Measurements from ENCODE around the gene RAPH1. TPM values are rescaled to one million over a fixed set of nuclear protein-coding genes. Genes with fewer than 3 reads are reported as not detected.

RAPH1 gene
- total RNA-seq, 1 experiment from 2014 or later, result 16.5 TPM

- H3K4me3 ChIP-seq, result no peak overlapping the region
- H3K4me2 ChIP-seq, result no peak overlapping the region
- no peaks in the 10 kb centered on the region for H3K36me3 ChIP-seq (ENCODE audit: low read depth)
- ChIA-PET POLR2A (ENCODE audit: unreplicated experiment) (no interaction called here), CTCF (no interaction called here)
- no peak for DNase-seq
- H3K9me2 ChIP-seq (ENCODE audit: insufficient read depth), result no peaks in the 10 kb centered on the region
- TF ChIP-seq CTCF (conservative IDR thresholded peaks at IDR 0.05) (no peak), EZH2 (IDR thresholded peaks at IDR 0.05; ENCODE audit: low read depth) (no peak)
- no peaks in the 10 kb centered on the region for H3K27me3 ChIP-seq (ENCODE audit: insufficient read depth, low read depth)
- no peaks in the 10 kb centered on the region for H3K79me2 ChIP-seq (ENCODE audit: low read depth)
- no peaks in the 10 kb centered on the region for H3K4me1 ChIP-seq (replicated peaks; ENCODE audit: insufficient read depth)
- H3K27ac ChIP-seq, result no peak overlapping the region
- H3K9me3 ChIP-seq (ENCODE audit: insufficient read depth, low read depth), result no peaks in the 10 kb centered on the region
- no peak overlapping the region for H2AFZ ChIP-seq
- no TSS peak for BruUV-seq (replicated peaks)
- no peaks in the 10 kb centered on the region; the same call in none of the 2 replicates for H4K20me1 ChIP-seq (ENCODE audit: insufficient read depth)
- intact Hi-C loops (cut with micrococcal nuclease; ENCODE audit: unreplicated experiment), result no loop called here
- no peaks in the 10 kb centered on the region for H3F3A ChIP-seq (ENCODE audit: insufficient read depth, low read depth)
Measured at GRCh38 chr2:203366639-203367466, 168.2 kb downstream of the RAPH1 start.

- TF ChIP-seq EZH2 (IDR thresholded peaks at IDR 0.05; ENCODE audit: low read depth) (no peak), CTCF (conservative IDR thresholded peaks at IDR 0.05) (no peak)
- POLR2A ChIA-PET (ENCODE audit: unreplicated experiment), result no interaction called here
- intact Hi-C loops (cut with micrococcal nuclease; ENCODE audit: unreplicated experiment), result no loop called here
- CTCF ChIA-PET, result no interaction called here
- Histone ChIP-seq H4K20me1 (ENCODE audit: insufficient read depth) (no peaks in the 10 kb centered on the region; the same call in none of the 2 replicates), H3F3A (ENCODE audit: insufficient read depth, low read depth) (no peaks in the 10 kb centered on the region), H3K9me3 (ENCODE audit: insufficient read depth, low read depth) (no peaks in the 10 kb centered on the region), H3K4me2 (no peak overlapping the region), H3K79me2 (ENCODE audit: low read depth) (0 out of 2 replicates have a peak, but pooled peaks cover 4% of the 10 kb centered on the region), H3K4me3 (no peak overlapping the region), H3K36me3 (ENCODE audit: low read depth) (no peaks in the 10 kb centered on the region), H3K27me3 (ENCODE audit: insufficient read depth, low read depth) (no peaks in the 10 kb centered on the region), H2AFZ (no peak overlapping the region), H3K27ac (no peak overlapping the region), H3K4me1 (replicated peaks; ENCODE audit: insufficient read depth) (no peaks in the 10 kb centered on the region), H3K9me2 (ENCODE audit: insufficient read depth) (no peaks in the 10 kb centered on the region)
- DNase-seq, result no peak
- no TSS peak for BruUV-seq (replicated peaks)
Measured at GRCh38 chr2:203361922-203362321, 173.2 kb downstream of the RAPH1 start.

- no peak overlapping the region for H3K4me3 ChIP-seq
- no peaks in the 10 kb centered on the region for H3K9me2 ChIP-seq (ENCODE audit: insufficient read depth)
- intact Hi-C loops (cut with micrococcal nuclease; ENCODE audit: unreplicated experiment), result no loop called here
- CTCF ChIA-PET, result no interaction called here
- TF ChIP-seq CTCF (conservative IDR thresholded peaks at IDR 0.05) (no peak), EZH2 (IDR thresholded peaks at IDR 0.05; ENCODE audit: low read depth) (no peak)
- no peak overlapping the region for H2AFZ ChIP-seq
- no peaks in the 10 kb centered on the region for H3K27me3 ChIP-seq (ENCODE audit: insufficient read depth, low read depth)
- POLR2A ChIA-PET (ENCODE audit: unreplicated experiment), result no interaction called here
- H3K9me3 ChIP-seq (ENCODE audit: insufficient read depth, low read depth), result no peaks in the 10 kb centered on the region
- no peaks in the 10 kb centered on the region; the same call in 1 of the 2 replicates for H4K20me1 ChIP-seq (ENCODE audit: insufficient read depth)
- H3F3A ChIP-seq (ENCODE audit: insufficient read depth, low read depth), result no peaks in the 10 kb centered on the region
- H3K79me2 ChIP-seq (ENCODE audit: low read depth), result 0 out of 2 replicates have a peak, but pooled peaks cover 4% of the 10 kb centered on the region
- H3K36me3 ChIP-seq (ENCODE audit: low read depth), result no peaks in the 10 kb centered on the region
- DNase-seq, result no peak
- BruUV-seq (replicated peaks), result no TSS peak
- no peaks in the 10 kb centered on the region for H3K4me1 ChIP-seq (replicated peaks; ENCODE audit: insufficient read depth)
- H3K27ac ChIP-seq, result no peak overlapping the region
- no peak overlapping the region for H3K4me2 ChIP-seq
Measured at GRCh38 chr2:203361495-203361894, 173.6 kb downstream of the RAPH1 start.
